Measurements from ENCODE around the gene MEX3D. TPM values are rescaled to one million over a fixed set of nuclear protein-coding genes. Genes with fewer than 3 reads are reported as not detected.

MEX3D gene
- total and polyA plus RNA-seq, 8 donors, result 2.6 to 21.2 (median 9.1) TPM

- FAIRE-seq (no peak), ATAC-seq (no peak), DNase-seq (no peak)
- Histone ChIP-seq H3K27me3 (no peaks in the 10 kb centered on the region), H3K27ac (no peak overlapping the region), H3K9me3 (no peaks in the 10 kb centered on the region), H3K4me1 (no peaks in the 10 kb centered on the region), H3K4me3 (no peak overlapping the region), H3K36me3 (peaks cover 3 to 13% (median 5%) of the 10 kb centered on the region in 3 donors)
- intact Hi-C loops (cut with DNase I), result no loop called here
- WGBS, 2 donors, result 77 to 83% methylated on average over 22 of the region's 22 CpGs
- TF ChIP-seq, protein P1, sequence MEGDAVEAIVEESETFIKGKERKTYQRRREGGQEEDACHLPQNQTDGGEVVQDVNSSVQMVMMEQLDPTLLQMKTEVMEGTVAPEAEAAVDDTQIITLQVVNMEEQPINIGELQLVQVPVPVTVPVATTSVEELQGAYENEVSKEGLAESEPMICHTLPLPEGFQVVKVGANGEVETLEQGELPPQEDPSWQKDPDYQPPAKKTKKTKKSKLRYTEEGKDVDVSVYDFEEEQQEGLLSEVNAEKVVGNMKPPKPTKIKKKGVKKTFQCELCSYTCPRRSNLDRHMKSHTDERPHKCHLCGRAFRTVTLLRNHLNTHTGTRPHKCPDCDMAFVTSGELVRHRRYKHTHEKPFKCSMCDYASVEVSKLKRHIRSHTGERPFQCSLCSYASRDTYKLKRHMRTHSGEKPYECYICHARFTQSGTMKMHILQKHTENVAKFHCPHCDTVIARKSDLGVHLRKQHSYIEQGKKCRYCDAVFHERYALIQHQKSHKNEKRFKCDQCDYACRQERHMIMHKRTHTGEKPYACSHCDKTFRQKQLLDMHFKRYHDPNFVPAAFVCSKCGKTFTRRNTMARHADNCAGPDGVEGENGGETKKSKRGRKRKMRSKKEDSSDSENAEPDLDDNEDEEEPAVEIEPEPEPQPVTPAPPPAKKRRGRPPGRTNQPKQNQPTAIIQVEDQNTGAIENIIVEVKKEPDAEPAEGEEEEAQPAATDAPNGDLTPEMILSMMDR (IDR thresholded peaks at IDR 0.05), result no peak
Observed at GRCh38 chr19:1575323-1576241, 7.5 kb upstream of the MEX3D start.

DNA sequence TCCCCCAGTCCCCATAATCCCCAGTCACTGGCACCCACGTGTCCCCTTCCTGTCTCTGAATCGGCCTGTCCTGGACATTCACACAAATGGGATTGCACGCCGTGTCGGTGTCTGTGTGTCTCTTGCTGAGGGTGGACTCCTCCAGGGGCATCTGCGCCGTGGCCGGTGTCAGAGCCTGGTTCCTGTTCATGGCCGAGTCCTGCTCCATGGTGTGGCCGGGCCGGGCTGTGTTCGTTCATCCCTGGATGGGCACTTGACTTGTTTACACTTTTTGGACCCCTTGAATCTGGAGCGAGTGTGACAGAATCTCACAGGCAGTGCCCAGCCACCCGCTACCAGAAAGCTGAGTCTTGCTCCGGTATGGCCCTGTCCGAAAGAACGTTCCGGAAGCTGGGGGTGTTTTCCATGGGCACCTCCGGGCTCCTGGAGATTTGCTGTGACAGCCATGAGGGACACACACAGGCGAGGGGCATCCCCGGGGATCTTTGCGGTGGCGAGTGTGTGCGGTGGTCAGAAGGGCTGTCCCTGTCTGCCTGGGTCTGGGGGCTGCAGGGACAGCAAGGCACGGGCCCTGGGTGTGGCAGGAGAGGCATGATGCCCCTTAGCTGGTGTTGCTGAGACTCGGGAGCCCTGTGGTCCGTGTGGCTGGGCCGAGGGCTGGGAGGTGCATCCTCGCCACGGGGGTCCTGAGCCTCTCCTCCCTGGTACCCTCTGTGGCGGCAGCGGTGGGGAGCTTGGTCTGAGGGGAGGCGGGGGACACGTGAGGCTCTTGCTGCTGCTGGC, 6.4 kb upstream of the MEX3D start:
- no peak for FAIRE-seq

DNA sequence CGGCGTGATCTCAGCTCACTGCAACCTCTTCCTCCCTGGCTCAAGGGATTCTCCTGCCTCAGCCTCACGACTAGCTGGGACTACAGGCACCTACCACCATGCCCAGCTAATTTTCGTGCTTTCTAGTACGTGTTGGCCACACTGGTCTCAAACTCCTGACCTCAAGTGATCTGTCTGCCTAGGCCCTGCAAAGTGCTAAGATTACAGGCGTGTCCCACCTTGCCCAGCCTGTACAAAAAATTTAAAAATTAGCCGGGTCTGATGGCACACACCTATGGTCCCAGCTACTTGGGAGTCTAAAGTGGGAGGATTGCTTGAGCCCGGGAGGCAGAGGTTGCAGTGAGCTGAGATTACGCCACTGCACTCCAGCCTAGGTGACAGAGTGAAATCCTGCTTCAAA, 4.7 kb upstream of the MEX3D start:
- intact Hi-C loops (cut with DNase I), result no loop called here
- ATAC-seq (no peak), FAIRE-seq (no peak), DNase-seq (no peak)
- Histone ChIP-seq H3K4me1 (peaks cover 0 to 4% (median 4%) of the 10 kb centered on the region in 3 donors), H3K36me3 (peaks cover 0 to 5% (median 4%) of the 10 kb centered on the region in 3 donors), H3K9me3 (no peaks in the 10 kb centered on the region), H3K4me3 (no peak overlapping the region), H3K27ac (no peak overlapping the region), H3K27me3 (no peaks in the 10 kb centered on the region)
- WGBS, 2 donors, result 72 to 77% methylated on average over 9 of the region's 9 CpGs
- TF ChIP-seq, protein P1 (IDR thresholded peaks at IDR 0.05), result no peak

More for the DNA sequence above, 6.4 kb upstream of the MEX3D start:
- intact Hi-C loops (cut with DNase I), result no loop called here
- Histone ChIP-seq H3K4me3 (no peak overlapping the region), H3K4me1 (no peaks in the 10 kb centered on the region), H3K36me3 (peaks cover 0 to 7% (median 5%) of the 10 kb centered on the region in 3 donors), H3K27ac (no peak overlapping the region), H3K27me3 (no peaks in the 10 kb centered on the region), H3K9me3 (no peaks in the 10 kb centered on the region)
- ATAC-seq (no peak), DNase-seq (peak in 1 of 6 donors; percentile 70)
- TF ChIP-seq, protein P1 (IDR thresholded peaks at IDR 0.05), result no peak
- WGBS, 2 donors, result 75 to 86% methylated on average over 33 to 34 of the region's 34 CpGs

DNA sequence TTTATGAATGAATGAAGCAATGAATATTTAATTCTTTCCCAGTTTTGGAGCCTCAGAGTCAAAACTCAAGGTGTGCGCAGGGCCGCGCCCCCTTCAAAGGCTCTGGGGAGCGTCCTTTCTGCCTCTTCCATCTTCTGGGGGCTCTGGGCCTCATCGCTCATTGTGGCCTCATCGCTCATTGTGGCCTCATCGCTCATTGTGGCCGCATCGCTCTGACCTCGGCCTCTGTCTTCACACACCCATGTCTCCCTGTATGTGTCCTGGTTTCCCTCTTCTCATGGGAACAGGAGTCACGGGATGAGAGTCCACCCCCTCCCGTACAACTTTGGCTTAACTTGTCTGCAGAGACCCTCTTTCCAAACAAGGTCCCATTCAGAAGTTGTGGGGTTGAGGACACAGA, 3.2 kb upstream of the MEX3D start:
- Histone ChIP-seq H3K27me3 (no peaks in the 10 kb centered on the region), H3K9me3 (no peaks in the 10 kb centered on the region), H3K4me1 (peaks cover 0 to 4% (median 4%) of the 10 kb centered on the region in 3 donors), H3K36me3 (no peaks in the 10 kb centered on the region), H3K27ac (no peak overlapping the region), H3K4me3 (no peak overlapping the region)
- no peak for DNase-seq
- FAIRE-seq, result no peak
- WGBS, 2 donors, result 83 to 92% methylated on average over 12 of the region's 12 CpGs
- no peak for ATAC-seq
- intact Hi-C loops (cut with DNase I), result no loop called here
- TF ChIP-seq, protein P1 (IDR thresholded peaks at IDR 0.05), result no peak
